PFSK-1 (cell line): ENCODE results near the gene RNF121.

Source experiments
- FOXP2 ChIP-seq: optimal IDR thresholded peaks from 2 replicates; pipeline ENCODE3; 2011; ENCODE audit warnings: borderline replicate concordance, control low read depth, inconsistent platforms; ENCODE audit not compliant: insufficient read depth; ENCODE audit errors: extremely low read length, extremely low read depth
- POLR2AphosphoS5 ChIP-seq: IDR thresholded peaks from 2 replicates; pipeline ENCODE4 v1.6.1; 2012; ENCODE audit warnings: low read depth, mild to moderate bottlenecking, control low read depth, low read length, moderate library complexity
- REST ChIP-seq, 2 experiments: IDR thresholded peaks; 2 replicates each; pipeline versions ENCODE4 v1.6.1 to v1.8.0; 2011 to 2012; ENCODE audit warnings: low read depth in 2 of 2, low read length in 2 of 2, control low read depth in 1 of 2, inconsistent platforms in 1 of 2, mild to moderate bottlenecking in 1 of 2, moderate library complexity in 1 of 2; ENCODE audit not compliant: insufficient read depth in 1 of 2
- SIN3A ChIP-seq: IDR thresholded peaks from 2 replicates; pipeline ENCODE4 v1.6.1; 2012; ENCODE audit warnings: mild to moderate bottlenecking, low read length, moderate library complexity, borderline replicate concordance; ENCODE audit not compliant: insufficient read depth
- TAF1 ChIP-seq: IDR thresholded peaks from 2 replicates; pipeline ENCODE4 v1.6.1; 2012; ENCODE audit warnings: low read length, control low read depth, borderline replicate concordance; ENCODE audit not compliant: insufficient read depth

Gene RNF121

GRCh38 chr11:71930556-71931244 lies 1.9 kb downstream of the RNF121 start:
- TF ChIP-seq TAF1, result no peak
- TF ChIP-seq SIN3A, result no peak
- no peak for TF ChIP-seq POLR2AphosphoS5
- no peak for TF ChIP-seq FOXP2
- no peak for TF ChIP-seq REST (IDR thresholded peaks at IDR 0.05; ENCODE audit: insufficient read depth in 1 of 2, low read depth in 2 of 2, low read length in 2 of 2)

- TF ChIP-seq TAF1 (no peak), FOXP2 (no peak), POLR2AphosphoS5 (no peak), REST (IDR thresholded peaks at IDR 0.05; ENCODE audit: insufficient read depth in 1 of 2, low read depth in 2 of 2, low read length in 2 of 2) (no peak), SIN3A (no peak)
These were observed 2.4 kb downstream of the RNF121 start for GRCh38 chr11:71931245-71931602.

- TF ChIP-seq TAF1 (no peak), FOXP2 (no peak), REST (IDR thresholded peaks at IDR 0.05; ENCODE audit: insufficient read depth in 1 of 2, low read depth in 2 of 2, low read length in 2 of 2) (no peak), SIN3A (no peak), POLR2AphosphoS5 (no peak)
These were observed 4.5 kb downstream of the RNF121 start for GRCh38 chr11:71933141-71933933.

GRCh38 chr11:71934213-71934612 lies 5.4 kb downstream of the RNF121 start:
- no peak for TF ChIP-seq POLR2AphosphoS5
- no peak for TF ChIP-seq FOXP2
- no peak for TF ChIP-seq REST (IDR thresholded peaks at IDR 0.05; ENCODE audit: insufficient read depth in 1 of 2, low read depth in 2 of 2, low read length in 2 of 2)
- no peak for TF ChIP-seq SIN3A
- no peak for TF ChIP-seq TAF1
